HG03064 (cell line): ENCODE data around the gene DHX36.

Experiments
- ATAC-seq: cut with Tn5 transposase; IDR thresholded peaks from one replicate; pipeline ENCODE4 v1.9.1; 2021; ENCODE audit warnings: low read depth; ENCODE audit not compliant: unreplicated experiment

DHX36 gene

DNA sequence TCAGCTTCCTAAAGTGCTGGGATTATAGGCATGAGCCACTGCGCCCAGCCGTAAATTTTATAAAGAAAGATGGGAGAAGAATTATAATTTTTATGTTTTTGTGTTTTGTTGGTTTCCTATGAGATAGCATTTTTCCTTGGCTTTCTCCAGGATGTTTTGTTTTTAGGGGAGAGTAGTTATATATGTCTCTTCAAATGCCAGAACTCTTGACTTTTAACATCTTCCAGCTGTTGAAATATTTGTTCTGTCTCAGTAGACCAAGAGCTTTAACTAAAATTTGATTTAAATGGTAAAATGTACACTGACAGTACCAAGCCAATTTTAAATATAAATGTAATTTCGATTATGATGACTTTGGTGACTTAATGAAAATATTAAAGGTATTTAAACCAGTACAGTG, 96.8 kb downstream of the DHX36 start:
- no peak for ATAC-seq

DNA sequence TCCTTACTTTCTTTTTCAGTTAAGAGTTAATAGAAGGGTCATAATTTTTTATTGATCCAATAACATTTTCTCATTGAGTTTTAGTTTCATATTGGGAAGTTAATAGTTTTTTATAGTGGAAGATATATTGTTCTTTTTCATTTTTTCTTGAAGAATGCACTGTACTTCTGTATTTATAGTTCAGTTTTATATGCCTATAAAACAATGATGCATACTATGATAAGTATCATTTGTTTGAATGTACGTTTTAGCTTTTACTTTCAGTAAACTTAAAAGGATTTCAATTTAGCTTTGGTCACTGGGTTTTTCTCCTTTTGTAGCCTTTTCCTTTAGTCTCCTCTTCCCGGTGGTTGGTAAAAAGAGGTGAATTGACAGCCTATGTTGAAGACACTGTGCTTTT, 98.8 kb downstream of the DHX36 start:
- ATAC-seq, result no peak

DNA sequence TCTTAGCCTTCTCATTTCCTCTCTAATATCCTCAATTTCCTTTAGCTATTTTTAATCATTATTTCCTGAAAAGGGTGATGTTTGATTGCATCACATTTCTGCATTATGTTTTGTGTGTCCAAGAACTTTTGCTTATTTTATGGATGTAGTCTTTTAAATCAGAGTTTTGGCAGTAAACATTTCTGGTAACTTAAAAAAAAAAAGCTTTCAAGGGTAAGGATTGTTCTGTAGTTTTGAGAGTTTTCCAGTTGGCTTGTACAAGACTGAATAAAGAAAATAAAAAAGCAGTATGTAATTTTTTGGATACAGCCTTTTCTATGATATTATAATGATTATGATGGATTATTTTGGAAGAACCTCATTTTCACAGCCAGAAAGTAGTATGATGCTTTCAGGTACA, 99.4 kb downstream of the DHX36 start:
- ATAC-seq, result no peak

DNA sequence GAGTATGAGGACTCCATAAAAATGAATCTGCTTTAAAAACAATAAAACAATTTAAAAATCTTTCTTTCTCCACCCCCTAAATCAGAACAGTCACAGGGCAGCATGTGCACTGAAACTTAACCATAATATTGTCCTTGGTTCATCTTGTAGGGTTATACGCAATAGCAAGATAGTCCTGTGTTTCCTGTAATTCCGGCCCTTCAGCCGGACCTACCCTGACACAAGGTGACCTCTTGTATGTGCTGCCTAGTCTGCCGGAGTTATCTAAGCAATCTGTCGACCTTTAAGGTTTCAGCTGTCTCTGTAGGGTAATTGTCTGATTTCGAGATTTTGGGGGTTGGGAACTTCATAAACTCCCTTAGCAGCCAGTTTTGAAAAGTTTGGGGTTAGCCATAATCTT, 99.9 kb downstream of the DHX36 start:
- ATAC-seq, result no peak

DNA sequence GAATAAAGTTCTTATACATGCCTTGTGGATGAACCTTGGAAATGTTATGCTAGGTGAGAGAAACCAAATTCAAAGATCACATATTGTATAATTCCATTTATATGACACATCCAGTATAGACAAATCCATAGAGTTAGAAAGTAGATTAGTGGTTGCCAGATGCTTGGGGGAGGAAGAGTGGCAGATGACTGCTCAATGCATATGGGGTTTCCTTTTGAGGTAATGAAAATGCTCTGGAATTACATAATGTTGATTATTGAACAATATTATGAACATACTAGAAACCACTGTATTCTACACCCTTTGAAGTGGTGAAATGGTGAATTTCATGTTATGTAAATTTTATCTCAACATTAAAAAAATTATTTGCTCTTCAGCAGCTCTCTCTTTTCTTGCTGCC, 100.8 kb downstream of the DHX36 start:
- no peak for ATAC-seq
